ENCODE data around the gene GRIK5. TPM values are rescaled to one million over a fixed set of nuclear protein-coding genes. Genes with fewer than 3 reads are reported as not detected.

GRIK5 gene
- total RNA-seq, 4 donors from 2014 or later = 7.0 to 23.4 (median 12.3) TPM

DNA sequence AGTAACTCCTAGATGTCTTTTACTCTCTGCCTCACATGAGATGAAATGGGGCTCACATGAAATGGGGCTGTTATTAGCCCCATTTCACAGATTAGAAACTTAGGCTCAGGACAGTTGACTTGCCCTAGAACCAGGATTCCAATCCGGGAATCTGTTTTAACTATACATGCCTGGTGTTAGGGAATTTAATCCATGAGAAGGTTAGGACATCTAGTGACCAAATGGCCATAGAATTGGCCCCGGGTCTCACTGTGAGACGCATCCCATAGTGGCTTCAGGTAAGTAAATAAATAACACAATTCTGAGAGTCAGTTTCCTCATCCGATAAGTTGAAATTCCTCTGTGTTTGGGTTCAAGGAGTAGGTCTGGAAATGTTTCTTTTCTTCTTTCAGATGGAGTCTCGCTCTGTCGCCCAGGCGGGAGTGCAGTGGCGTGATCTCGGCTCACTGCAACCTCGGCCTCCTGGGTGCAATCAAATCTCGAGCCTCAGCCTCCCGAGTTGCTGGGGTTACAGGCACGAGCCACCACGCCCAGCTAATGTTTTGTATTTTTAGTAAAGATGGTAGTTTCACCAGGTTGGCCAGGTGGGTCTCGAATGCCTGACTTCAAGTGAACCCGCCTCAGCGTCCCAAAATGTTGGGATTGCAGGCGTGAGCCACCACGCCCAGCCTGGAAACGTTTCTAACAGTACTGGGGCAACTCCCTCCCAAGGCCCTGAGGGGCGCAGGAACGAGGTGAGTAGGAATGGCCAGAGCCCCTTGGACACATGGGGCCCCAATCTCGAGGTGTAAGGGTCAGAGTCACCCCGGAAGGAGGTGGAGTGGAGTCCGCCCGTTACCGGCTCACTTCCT is 4.7 kb upstream of the GRIK5 start:
- TF ChIP-seq EP300 (IDR thresholded peaks at IDR 0.05) = no peak
- TF ChIP-seq POLR2AphosphoS5 (IDR thresholded peaks at IDR 0.05) = no peak
- Histone ChIP-seq H3K4me1 (peaks cover 0 to 47% (median 21%) of the 10 kb centered on the region in 3 donors), H3K4me3 (peak overlapping the region; percentile 55 to 67), H3K27ac (peak overlapping the region; percentile 85 to 97 (median 96)), H3K9me3 (no peaks in the 10 kb centered on the region), H3K27me3 (no peaks in the 10 kb centered on the region), H3K36me3 (peaks cover 0 to 14% of the 10 kb centered on the region in 2 donors)
- WGBS, 2 donors (ENCODE audit: low coverage in 1 of 2) = 46 to 70% methylated on average over 12 to 13 of the region's 27 CpGs
- ATAC-seq = no peak

DNA sequence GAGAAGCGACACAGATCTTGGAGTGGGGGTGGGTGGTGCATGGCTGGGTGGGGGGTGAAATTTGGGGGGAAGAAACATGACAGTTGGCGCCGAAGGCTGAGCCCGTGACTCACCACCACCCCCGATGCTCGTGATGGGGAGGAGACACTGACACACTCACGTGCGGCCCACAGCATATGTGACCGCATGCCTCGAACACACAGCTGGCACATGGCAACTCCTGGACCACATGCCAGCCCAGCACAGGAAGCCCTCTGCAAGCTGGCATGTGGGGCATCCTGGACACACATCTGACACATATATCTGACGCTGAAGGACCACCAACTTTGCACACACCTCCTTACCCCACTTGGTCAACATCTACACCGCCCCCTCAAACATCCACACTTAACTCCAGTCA is 1.2 kb upstream of the GRIK5 start:
- H3K4me3 ChIP-seq = no peak overlapping the region
- H3K36me3 ChIP-seq = peaks cover 0 to under 1% of the 10 kb centered on the region in 2 donors
- ATAC-seq = no peak
- 83 to 92% methylated on average over 2 to 9 of the region's 12 CpGs for WGBS, 2 donors (ENCODE audit: low coverage in 1 of 2)
- H3K27me3 ChIP-seq = no peaks in the 10 kb centered on the region
- H3K9me3 ChIP-seq = no peaks in the 10 kb centered on the region
- no peak overlapping the region for H3K27ac ChIP-seq
- TF ChIP-seq, protein P1, sequence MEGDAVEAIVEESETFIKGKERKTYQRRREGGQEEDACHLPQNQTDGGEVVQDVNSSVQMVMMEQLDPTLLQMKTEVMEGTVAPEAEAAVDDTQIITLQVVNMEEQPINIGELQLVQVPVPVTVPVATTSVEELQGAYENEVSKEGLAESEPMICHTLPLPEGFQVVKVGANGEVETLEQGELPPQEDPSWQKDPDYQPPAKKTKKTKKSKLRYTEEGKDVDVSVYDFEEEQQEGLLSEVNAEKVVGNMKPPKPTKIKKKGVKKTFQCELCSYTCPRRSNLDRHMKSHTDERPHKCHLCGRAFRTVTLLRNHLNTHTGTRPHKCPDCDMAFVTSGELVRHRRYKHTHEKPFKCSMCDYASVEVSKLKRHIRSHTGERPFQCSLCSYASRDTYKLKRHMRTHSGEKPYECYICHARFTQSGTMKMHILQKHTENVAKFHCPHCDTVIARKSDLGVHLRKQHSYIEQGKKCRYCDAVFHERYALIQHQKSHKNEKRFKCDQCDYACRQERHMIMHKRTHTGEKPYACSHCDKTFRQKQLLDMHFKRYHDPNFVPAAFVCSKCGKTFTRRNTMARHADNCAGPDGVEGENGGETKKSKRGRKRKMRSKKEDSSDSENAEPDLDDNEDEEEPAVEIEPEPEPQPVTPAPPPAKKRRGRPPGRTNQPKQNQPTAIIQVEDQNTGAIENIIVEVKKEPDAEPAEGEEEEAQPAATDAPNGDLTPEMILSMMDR (IDR thresholded peaks at IDR 0.05) = no peak
- TF ChIP-seq EP300 (IDR thresholded peaks at IDR 0.05) = no peak
- TF ChIP-seq POLR2A (IDR thresholded peaks at IDR 0.05) = no peak
- no peak for TF ChIP-seq POLR2AphosphoS5 (IDR thresholded peaks at IDR 0.05)
- H3K4me1 ChIP-seq = peaks cover 0 to 57% (median 13%) of the 10 kb centered on the region in 3 donors

DNA sequence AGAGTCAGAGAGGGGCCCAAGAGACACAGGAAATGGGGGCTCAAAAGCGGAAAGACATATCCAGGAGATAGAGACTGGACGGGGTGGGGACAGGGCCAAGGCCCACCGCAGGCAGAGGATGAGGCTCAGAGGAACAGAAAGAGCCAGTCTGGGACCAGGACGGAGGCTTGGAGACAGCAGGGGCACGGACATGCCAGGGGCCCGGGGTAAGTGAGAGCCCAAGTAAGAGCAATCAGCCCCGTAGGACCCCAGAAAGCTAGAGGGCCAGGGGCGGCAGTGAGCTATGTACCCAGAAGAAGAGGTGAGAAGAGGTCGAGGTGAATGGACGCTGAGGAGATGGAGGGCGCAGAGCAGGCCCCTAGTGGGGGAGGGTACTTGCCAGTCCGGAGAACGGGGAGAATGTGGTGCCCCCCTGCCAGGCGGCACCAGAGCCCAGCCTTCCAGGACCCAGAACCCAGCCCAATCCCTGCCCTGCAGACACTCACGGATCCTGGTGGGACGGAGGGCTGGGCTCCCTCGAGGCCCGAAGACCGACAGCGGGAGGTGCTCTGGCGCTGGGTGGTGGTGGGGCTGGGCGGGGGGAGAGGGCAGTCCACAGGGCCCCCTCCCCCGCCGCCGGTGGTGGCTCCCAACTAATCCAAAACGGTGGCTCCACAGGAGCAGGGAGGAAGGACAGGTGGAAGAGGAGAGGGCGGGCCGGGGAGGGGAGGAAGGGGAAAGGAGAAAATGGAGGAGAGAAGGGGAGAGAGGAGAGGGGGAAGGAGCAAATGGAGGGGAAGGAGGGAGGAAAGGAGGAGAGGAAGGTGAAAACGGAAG is 1.0 kb downstream of the GRIK5 start:
- 0 to 6% methylated on average over 5 to 14 of the region's 29 CpGs for WGBS, 2 donors (ENCODE audit: low coverage in 1 of 2)
- Histone ChIP-seq H3K4me1 (peaks cover 0 to 47% (median 8%) of the 10 kb centered on the region in 3 donors), H3K36me3 (peaks cover 0 to 23% of the 10 kb centered on the region in 2 donors), H3K27me3 (no peaks in the 10 kb centered on the region), H3K9me3 (no peaks in the 10 kb centered on the region), H3K27ac (peak overlapping the region; percentile 26 to 83 (median 78)), H3K4me3 (peak overlapping the region; percentile 50 to 62)
- TF ChIP-seq, protein P1 (IDR thresholded peaks at IDR 0.05) = no peak
- TF ChIP-seq POLR2AphosphoS5 (IDR thresholded peaks at IDR 0.05) (no peak), EP300 (IDR thresholded peaks at IDR 0.05) (no peak), POLR2A (IDR thresholded peaks at IDR 0.05) (no peak)
- peak; percentile 34 for ATAC-seq

DNA sequence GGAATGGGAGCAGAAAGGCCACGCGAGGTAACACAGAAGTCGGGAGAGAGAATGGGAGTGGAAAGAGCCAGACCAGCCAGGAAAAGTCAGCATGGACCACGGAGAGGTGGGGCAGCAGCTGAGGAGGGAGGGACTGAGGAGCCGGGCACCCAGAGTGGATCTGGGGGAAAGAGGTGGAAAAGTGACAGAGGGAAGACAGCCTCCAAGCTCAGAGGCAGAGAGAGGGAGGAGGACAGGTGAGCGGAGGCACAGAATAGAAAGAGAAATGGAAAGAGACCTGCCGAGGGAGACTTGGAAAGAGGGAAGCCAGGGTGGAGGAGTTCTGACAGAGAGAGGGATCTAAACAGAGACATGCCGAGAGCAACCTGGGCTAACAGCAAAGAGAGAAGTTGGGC is 1.6 kb downstream of the GRIK5 start:
- TF ChIP-seq POLR2AphosphoS5 (IDR thresholded peaks at IDR 0.05) = no peak
- TF ChIP-seq, protein P1 (IDR thresholded peaks at IDR 0.05) = no peak
- ATAC-seq = peak; percentile 15
- H3K4me3 ChIP-seq = peak overlapping the region; percentile 50 to 62
- peaks cover 0 to 47% (median 8%) of the 10 kb centered on the region in 3 donors for H3K4me1 ChIP-seq
- no peaks in the 10 kb centered on the region for H3K27me3 ChIP-seq
- no peaks in the 10 kb centered on the region for H3K9me3 ChIP-seq
- H3K36me3 ChIP-seq = peaks cover 0 to 29% of the 10 kb centered on the region in 2 donors
- 18 to 22% methylated on average over 6 to 8 of the region's 8 CpGs for WGBS, 2 donors (ENCODE audit: low coverage in 1 of 2)
- H3K27ac ChIP-seq = peak overlapping the region in 3 of 4 donors; percentile 76 to 83 (median 80)

DNA sequence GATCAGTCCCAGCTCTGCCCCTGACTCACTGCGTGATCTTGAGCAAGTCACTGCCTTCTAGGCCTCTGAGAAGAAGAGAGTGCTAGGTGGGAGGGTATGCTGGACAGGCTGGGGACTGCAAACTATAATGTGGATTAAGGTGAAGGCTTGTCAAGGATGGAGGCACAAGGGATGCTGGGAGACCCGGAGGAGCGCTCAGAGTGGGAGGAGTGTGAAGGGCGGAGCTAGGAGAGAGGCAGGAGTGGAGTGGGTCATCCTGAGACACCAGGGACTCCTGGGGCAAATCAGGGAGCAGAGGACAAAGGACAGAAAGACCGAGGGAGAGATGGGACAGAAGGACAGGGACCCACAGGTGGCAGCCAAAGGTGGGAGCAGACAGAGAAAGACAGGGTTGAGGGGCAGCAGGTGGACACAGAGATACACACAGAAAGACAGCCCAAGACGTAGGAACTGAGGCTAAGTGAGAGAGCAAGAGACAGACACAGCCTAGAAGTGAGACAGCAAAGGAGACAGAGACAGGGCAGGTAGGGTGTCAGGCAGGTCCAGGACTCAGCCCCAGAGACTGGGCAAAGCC is 2.6 kb downstream of the GRIK5 start:
- ATAC-seq = no peak
- Histone ChIP-seq H3K27me3 (no peaks in the 10 kb centered on the region), H3K36me3 (peaks cover 0 to 39% of the 10 kb centered on the region in 2 donors), H3K9me3 (no peaks in the 10 kb centered on the region), H3K4me3 (no peak overlapping the region), H3K4me1 (peaks cover 0 to 47% (median 8%) of the 10 kb centered on the region in 3 donors), H3K27ac (no peak overlapping the region)
- 71 to 77% methylated on average over 5 to 6 of the region's 6 CpGs for WGBS, 2 donors (ENCODE audit: low coverage in 1 of 2)
- TF ChIP-seq EP300 (IDR thresholded peaks at IDR 0.05) = no peak
- no peak for TF ChIP-seq POLR2AphosphoS5 (IDR thresholded peaks at IDR 0.05)
- no peak for TF ChIP-seq POLR2A (IDR thresholded peaks at IDR 0.05)
- TF ChIP-seq, protein P1 (IDR thresholded peaks at IDR 0.05) = no peak

All from gastroesophageal sphincter (tissue), 4 donors.